OCI-LY3 (cell line): ENCODE results near the gene QRICH2.

Experiments used
- H2AFZ ChIP-seq: fragments of 200-600, 300-600 bp; shearing (Covaris generic); 2 replicates; pipeline ENCODE4 v1.6.0; 2014; ENCODE audit warnings: antibody characterized with exemption, low read depth, low read length
- H3K27ac ChIP-seq: fragments of 200-600, 300-600 bp; sonication (generic); 2 replicates; pipeline ENCODE4 v1.5.1; 2014; ENCODE audit warnings: mild to moderate bottlenecking, low read length, moderate library complexity, mixed read lengths
- H3K27me3 ChIP-seq: fragments of 200-600, 300-600 bp; sonication (generic); 2 replicates; pipeline ENCODE4 v1.6.1; 2014; ENCODE audit warnings: low read depth, low read length, mixed read lengths
- H3K36me3 ChIP-seq: fragments of 200-600, 300-600 bp; sonication (generic); replicated peaks from 2 replicates; pipeline ENCODE3; 2014; ENCODE audit warnings: low read depth, low read length, mixed read lengths
- H3K4me1 ChIP-seq: fragments of 300-600, 200-600 bp; sonication (generic); 2 replicates; pipeline ENCODE4 v1.6.1; 2014; ENCODE audit warnings: low read length, mixed read lengths
- H3K4me2 ChIP-seq: fragments of 200-600, 300-600 bp; sonication (generic); 2 replicates; pipeline ENCODE4 v1.6.1; 2014; ENCODE audit warnings: low read length, mixed read lengths
- H3K4me3 ChIP-seq: fragments of 300-600, 200-600 bp; sonication (generic); 2 replicates; pipeline ENCODE4 v1.5.1; 2014; ENCODE audit warnings: antibody characterized with exemption, mild to moderate bottlenecking, low read length, moderate library complexity
- H3K79me2 ChIP-seq: fragments of 300-600, 200-600 bp; shearing (Covaris generic); 2 replicates; pipeline ENCODE4 v1.6.1; 2014; ENCODE audit warnings: mild to moderate bottlenecking, low read length, mixed read lengths
- H3K9ac ChIP-seq: fragments of 300-600, 200-600 bp; shearing (Covaris generic); 2 replicates; pipeline ENCODE4 v1.6.0; 2014; ENCODE audit warnings: mild to moderate bottlenecking, low read length, moderate library complexity
- H3K9me3 ChIP-seq: fragments of 200-600, 300-600 bp; shearing (Covaris generic); 2 replicates; pipeline ENCODE4 v1.6.1; 2014; ENCODE audit warnings: low read length, mixed read lengths; ENCODE audit not compliant: insufficient read depth
- H4K20me1 ChIP-seq: fragments of 200-600, 300-600 bp; sonication (generic); 2 replicates; pipeline ENCODE4 v1.6.1; 2016; ENCODE audit warnings: low read length, mixed read lengths; ENCODE audit not compliant: insufficient read depth
- CTCF ChIP-seq: fragments of 200-600, 300-600 bp; sonication (generic); IDR thresholded peaks from 2 replicates; pipeline ENCODE4 v1.5.1; 2014; ENCODE audit warnings: antibody characterized with exemption, low read length, low read depth
- EZH2phosphoT487 ChIP-seq: fragments of 200-600 bp; shearing (Covaris generic); IDR thresholded peaks from 2 replicates; pipeline ENCODE4 v1.6.1; 2018; ENCODE audit warnings: antibody characterized with exemption, mixed run types, low read depth

Gene QRICH2

GRCh38 chr17:76265624-76266243, 42.3 kb downstream of the QRICH2 start:
- peak overlapping the region; percentile 91 for H3K4me2 ChIP-seq
- peak overlapping the region; percentile 96 for H3K4me3 ChIP-seq
- H3K4me1 ChIP-seq: peaks cover 65% of the 10 kb centered on the region
- TF ChIP-seq CTCF (no peak), EZH2phosphoT487 (no peak)
- H3K27ac ChIP-seq: peak overlapping the region; percentile 94
- H3K9me3 ChIP-seq: no peaks in the 10 kb centered on the region
- H3K79me2 ChIP-seq: peaks cover 60% of the 10 kb centered on the region
- peak overlapping the region; percentile 95 for H3K9ac ChIP-seq
- H3K36me3 ChIP-seq: peaks cover 33% of the 10 kb centered on the region
- H4K20me1 ChIP-seq: peaks cover 11% of the 10 kb centered on the region; the same call in 1 of the 2 replicates
- H3K27me3 ChIP-seq: no peaks in the 10 kb centered on the region
- no peak overlapping the region for H2AFZ ChIP-seq

- Histone ChIP-seq H3K9me3 (no peaks in the 10 kb centered on the region), H2AFZ (no peak within 1 kb of the TSS), H3K36me3 (peaks cover 33% of the 10 kb centered on the region), H3K27me3 (no peaks in the 10 kb centered on the region), H3K4me3 (peak within 1 kb of the TSS; percentile 96), H3K4me2 (peak within 1 kb of the TSS; percentile 91), H3K9ac (peak within 1 kb of the TSS; percentile 95), H3K4me1 (peaks cover 61% of the 10 kb centered on the region), H3K79me2 (peaks cover 57% of the 10 kb centered on the region), H4K20me1 (peaks cover 11% of the 10 kb centered on the region; the same call in 1 of the 2 replicates), H3K27ac (peak within 1 kb of the TSS; percentile 94)
- TF ChIP-seq EZH2phosphoT487 (no peak), CTCF (no peak)
These were observed 43.1 kb downstream of the QRICH2 start, which contains the start of gene UBALD2 for GRCh38 chr17:76264755-76265623. Gene UBALD2, plus strand, starts transcription at chr17:76265348. Its CDS starts 158 bp downstream, at chr17:76265506.

- Histone ChIP-seq H3K9ac (peak overlapping the region; percentile 76), H3K4me3 (peak overlapping the region; percentile 66), H3K79me2 (peaks cover 51% of the 10 kb centered on the region), H3K9me3 (no peaks in the 10 kb centered on the region), H3K36me3 (peaks cover 30% of the 10 kb centered on the region), H3K27ac (peak overlapping the region; percentile 94), H4K20me1 (peaks cover 5% of the 10 kb centered on the region; the same call in 1 of the 2 replicates), H3K4me2 (peak overlapping the region; percentile 82), H2AFZ (no peak overlapping the region), H3K4me1 (peaks cover 55% of the 10 kb centered on the region), H3K27me3 (no peaks in the 10 kb centered on the region)
- no peak for TF ChIP-seq CTCF
- no peak for TF ChIP-seq EZH2phosphoT487
These were observed 43.7 kb downstream of the QRICH2 start for GRCh38 chr17:76264425-76264754.

GRCh38 chr17:76263896-76264295, 44.2 kb downstream of the QRICH2 start:
- no peaks in the 10 kb centered on the region; the same call in 1 of the 2 replicates for H4K20me1 ChIP-seq
- no peak overlapping the region for H2AFZ ChIP-seq
- H3K9me3 ChIP-seq: no peaks in the 10 kb centered on the region
- H3K4me1 ChIP-seq: peaks cover 50% of the 10 kb centered on the region
- H3K27ac ChIP-seq: peak overlapping the region; percentile 94
- peak overlapping the region; percentile 82 for H3K4me2 ChIP-seq
- TF ChIP-seq EZH2phosphoT487 (no peak), CTCF (no peak)
- H3K36me3 ChIP-seq: peaks cover 26% of the 10 kb centered on the region
- H3K27me3 ChIP-seq: no peaks in the 10 kb centered on the region
- H3K9ac ChIP-seq: peak overlapping the region; percentile 76
- peaks cover 46% of the 10 kb centered on the region for H3K79me2 ChIP-seq
- peak overlapping the region; percentile 66 for H3K4me3 ChIP-seq
